ENCODE data around the gene MAP4K3.

Gene MAP4K3

GRCh38 chr2:39424951-39425350 lies 12.1 kb downstream of the MAP4K3 start:
- Histone ChIP-seq H3K4me3 (no peak overlapping the region; the same call in 1 of the 2 replicates), H3K9ac (ENCODE audit: insufficient read length) (no peak overlapping the region), H3K27ac (peak overlapping the region; percentile 6; the same call in 1 of the 2 replicates), H3K36me3 (ENCODE audit: insufficient read depth, low read length) (no peaks in the 10 kb centered on the region), H3K9me3 (ENCODE audit: low read depth, low read length) (no peaks in the 10 kb centered on the region)
- TF ChIP-seq POLR2AphosphoS5 (IDR thresholded peaks at IDR 0.05; ENCODE audit: borderline replicate concordance, low read depth, low read length) = no peak
- TF ChIP-seq EZH2 (IDR thresholded peaks at IDR 0.05) = no peak
- no peak for TF ChIP-seq FOXP2 (optimal IDR thresholded peaks at IDR 0.05; ENCODE audit: control extremely low read depth, extremely low read length, insufficient read depth)
- DNase-seq (ENCODE audit: low read depth, low spot score) = no peak

GRCh38 chr2:39422700-39423099 lies 14.4 kb downstream of the MAP4K3 start:
- Histone ChIP-seq H3K9me3 (ENCODE audit: low read depth, low read length) (no peaks in the 10 kb centered on the region), H3K27ac (no peak overlapping the region), H3K9ac (ENCODE audit: insufficient read length) (no peak overlapping the region), H3K4me3 (no peak overlapping the region), H3K36me3 (ENCODE audit: insufficient read depth, low read length) (no peaks in the 10 kb centered on the region)
- DNase-seq (ENCODE audit: low read depth, low spot score) = no peak
- TF ChIP-seq POLR2AphosphoS5 (IDR thresholded peaks at IDR 0.05; ENCODE audit: borderline replicate concordance, low read depth, low read length) = no peak
- no peak for TF ChIP-seq FOXP2 (optimal IDR thresholded peaks at IDR 0.05; ENCODE audit: control extremely low read depth, extremely low read length, insufficient read depth)
- TF ChIP-seq EZH2 (IDR thresholded peaks at IDR 0.05) = no peak

- Histone ChIP-seq H3K36me3 (ENCODE audit: insufficient read depth, low read length) (no peaks in the 10 kb centered on the region), H3K9ac (ENCODE audit: insufficient read length) (no peak overlapping the region), H3K4me3 (no peak overlapping the region), H3K27ac (no peak overlapping the region), H3K9me3 (ENCODE audit: low read depth, low read length) (no peaks in the 10 kb centered on the region)
- TF ChIP-seq EZH2 (IDR thresholded peaks at IDR 0.05) (no peak), FOXP2 (optimal IDR thresholded peaks at IDR 0.05; ENCODE audit: control extremely low read depth, extremely low read length, insufficient read depth) (no peak), POLR2AphosphoS5 (IDR thresholded peaks at IDR 0.05; ENCODE audit: borderline replicate concordance, low read depth, low read length) (no peak)
- no peak for DNase-seq (ENCODE audit: low read depth, low spot score)
Measured at GRCh38 chr2:39421354-39421753, 15.7 kb downstream of the MAP4K3 start.

- no peak for TF ChIP-seq FOXP2 (optimal IDR thresholded peaks at IDR 0.05; ENCODE audit: control extremely low read depth, extremely low read length, insufficient read depth)
- TF ChIP-seq EZH2 (IDR thresholded peaks at IDR 0.05) = no peak
- TF ChIP-seq POLR2AphosphoS5 (IDR thresholded peaks at IDR 0.05; ENCODE audit: borderline replicate concordance, low read depth, low read length) = no peak
- H3K4me3 ChIP-seq = no peak overlapping the region
- no peak for DNase-seq (ENCODE audit: low read depth, low spot score)
- no peaks in the 10 kb centered on the region for H3K36me3 ChIP-seq (ENCODE audit: insufficient read depth, low read length)
- H3K9me3 ChIP-seq (ENCODE audit: low read depth, low read length) = no peaks in the 10 kb centered on the region
- 0 out of 2 replicates have a peak overlapping the region, but pooled peaks have one; percentile 21 for H3K27ac ChIP-seq
- H3K9ac ChIP-seq (ENCODE audit: insufficient read length) = no peak overlapping the region
Measured at GRCh38 chr2:39419282-39420223, 17.5 kb downstream of the MAP4K3 start.

- Histone ChIP-seq H3K9me3 (ENCODE audit: low read depth, low read length) (no peaks in the 10 kb centered on the region), H3K36me3 (ENCODE audit: insufficient read depth, low read length) (no peaks in the 10 kb centered on the region), H3K9ac (ENCODE audit: insufficient read length) (no peak overlapping the region), H3K4me3 (no peak overlapping the region), H3K27ac (no peak overlapping the region)
- TF ChIP-seq FOXP2 (optimal IDR thresholded peaks at IDR 0.05; ENCODE audit: control extremely low read depth, extremely low read length, insufficient read depth) = no peak
- TF ChIP-seq POLR2AphosphoS5 (IDR thresholded peaks at IDR 0.05; ENCODE audit: borderline replicate concordance, low read depth, low read length) = no peak
- no peak for DNase-seq (ENCODE audit: low read depth, low spot score)
Measured at GRCh38 chr2:39418491-39418890, 18.6 kb downstream of the MAP4K3 start.

GRCh38 chr2:39416140-39416539 lies 20.9 kb downstream of the MAP4K3 start:
- peak overlapping the region; percentile 44 for H3K4me3 ChIP-seq
- H3K36me3 ChIP-seq (ENCODE audit: insufficient read depth, low read length) = no peaks in the 10 kb centered on the region
- TF ChIP-seq FOXP2 (optimal IDR thresholded peaks at IDR 0.05; ENCODE audit: control extremely low read depth, extremely low read length, insufficient read depth) (no peak), POLR2AphosphoS5 (IDR thresholded peaks at IDR 0.05; ENCODE audit: borderline replicate concordance, low read depth, low read length) (no peak), EZH2 (IDR thresholded peaks at IDR 0.05) (no peak)
- no peak overlapping the region for H3K9ac ChIP-seq (ENCODE audit: insufficient read length)
- DNase-seq (ENCODE audit: low read depth, low spot score) = no peak
- peak overlapping the region; percentile 77; the same call in 1 of the 2 replicates for H3K27ac ChIP-seq
- no peaks in the 10 kb centered on the region for H3K9me3 ChIP-seq (ENCODE audit: low read depth, low read length)

- Histone ChIP-seq H3K27ac (no peak overlapping the region), H3K36me3 (ENCODE audit: insufficient read depth, low read length) (no peaks in the 10 kb centered on the region), H3K4me3 (no peak overlapping the region), H3K9me3 (ENCODE audit: low read depth, low read length) (no peaks in the 10 kb centered on the region), H3K9ac (ENCODE audit: insufficient read length) (no peak overlapping the region)
- DNase-seq (ENCODE audit: low read depth, low spot score) = no peak
- TF ChIP-seq FOXP2 (optimal IDR thresholded peaks at IDR 0.05; ENCODE audit: control extremely low read depth, extremely low read length, insufficient read depth) (no peak), POLR2AphosphoS5 (IDR thresholded peaks at IDR 0.05; ENCODE audit: borderline replicate concordance, low read depth, low read length) (no peak), EZH2 (IDR thresholded peaks at IDR 0.05) (no peak)
Measured at GRCh38 chr2:39413063-39413737, 23.9 kb downstream of the MAP4K3 start.

GRCh38 chr2:39411181-39411944 lies 25.7 kb downstream of the MAP4K3 start:
- no peak for DNase-seq (ENCODE audit: low read depth, low spot score)
- Histone ChIP-seq H3K9me3 (ENCODE audit: low read depth, low read length) (no peaks in the 10 kb centered on the region), H3K27ac (no peak overlapping the region), H3K36me3 (ENCODE audit: insufficient read depth, low read length) (no peaks in the 10 kb centered on the region), H3K4me3 (no peak overlapping the region), H3K9ac (ENCODE audit: insufficient read length) (no peak overlapping the region)
- TF ChIP-seq POLR2AphosphoS5 (IDR thresholded peaks at IDR 0.05; ENCODE audit: borderline replicate concordance, low read depth, low read length) = no peak
- no peak for TF ChIP-seq FOXP2 (optimal IDR thresholded peaks at IDR 0.05; ENCODE audit: control extremely low read depth, extremely low read length, insufficient read depth)
- TF ChIP-seq EZH2 (IDR thresholded peaks at IDR 0.05) = no peak

All from SK-N-MC (cell line).